GM21360 (cell line): Measurements from ENCODE around the gene C1GALT1.
"Not testable (repeated sequence)": the region's sequence is repeated elsewhere in the genome, so short reads cannot be mapped to it uniquely, and the experiment has no call there.

Source experiments
- ATAC-seq: cut with Tn5 transposase; IDR thresholded peaks from one replicate; pipeline ENCODE4 v1.9.1; 2021; ENCODE audit warnings: mild to moderate bottlenecking, moderate library complexity; ENCODE audit not compliant: unreplicated experiment

Gene C1GALT1

DNA sequence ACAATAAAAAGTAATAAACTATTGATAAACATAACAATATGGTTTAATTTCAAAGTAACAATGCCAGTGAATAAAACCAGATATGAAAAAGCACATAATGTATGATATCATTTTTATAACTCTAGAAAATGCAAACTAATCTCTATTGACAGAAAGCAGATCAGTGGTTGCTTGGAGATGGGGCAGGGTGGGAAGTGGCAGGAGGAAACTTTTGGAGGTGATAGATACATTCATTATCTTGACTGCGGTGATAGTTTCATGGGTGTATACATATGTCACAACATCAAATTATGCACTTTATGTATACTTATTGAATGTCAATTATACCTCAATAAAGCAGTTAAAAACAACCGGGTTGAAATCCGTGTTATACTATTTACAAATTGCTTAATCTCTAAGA, 16.0 kb upstream of the C1GALT1 start:
- no peak for ATAC-seq

DNA sequence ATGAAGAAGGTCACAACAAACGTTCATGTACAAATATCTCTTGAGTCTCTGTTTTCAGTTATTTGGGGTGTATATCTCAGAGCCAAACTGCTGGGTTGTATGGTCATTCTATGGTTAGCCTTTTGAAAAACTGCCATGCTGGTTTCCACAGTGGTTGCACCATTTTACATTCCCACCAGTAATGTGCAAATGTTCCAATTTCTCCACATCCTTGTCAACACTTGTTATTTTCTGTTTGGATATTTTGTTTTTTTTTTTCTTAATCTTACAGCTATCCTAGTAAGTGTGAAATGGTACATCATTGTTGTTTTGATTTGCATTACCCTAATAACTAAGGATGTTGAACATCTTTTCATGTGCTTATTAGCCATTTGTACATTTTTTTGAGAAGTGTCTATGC, 13.0 kb upstream of the C1GALT1 start:
- no peak for ATAC-seq

DNA sequence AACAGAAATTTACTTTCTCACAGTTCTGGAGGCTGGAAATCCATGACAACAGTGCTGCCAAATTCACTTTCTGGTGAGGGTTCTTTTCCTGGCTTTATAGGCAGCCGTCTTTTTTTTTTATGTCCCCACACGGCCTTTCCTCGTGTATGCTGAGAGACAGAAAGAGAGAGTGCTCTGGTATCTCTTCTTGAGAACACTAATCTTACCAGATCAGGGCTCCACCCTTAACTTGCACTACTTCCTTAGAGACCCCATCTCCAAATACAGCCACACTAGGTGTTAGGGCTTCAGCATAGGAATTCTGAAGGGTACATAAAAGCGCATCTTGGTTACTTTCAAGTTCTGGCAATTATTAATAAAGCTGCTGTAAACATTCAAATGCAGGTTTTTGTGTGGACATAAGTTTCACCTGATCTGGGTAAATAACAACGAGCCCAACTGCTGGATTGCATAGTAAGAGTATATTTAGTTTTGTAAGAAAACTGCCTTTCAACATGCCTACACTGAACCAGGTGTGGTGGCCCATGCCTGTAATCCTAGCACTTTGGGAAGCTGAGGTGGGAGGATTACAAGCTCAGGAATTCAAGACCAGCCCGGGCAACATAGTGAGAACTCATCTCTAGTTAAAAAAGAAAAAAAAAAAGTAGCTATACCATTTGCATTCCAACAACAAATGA, 8.2 kb upstream of the C1GALT1 start:
- no peak for ATAC-seq

DNA sequence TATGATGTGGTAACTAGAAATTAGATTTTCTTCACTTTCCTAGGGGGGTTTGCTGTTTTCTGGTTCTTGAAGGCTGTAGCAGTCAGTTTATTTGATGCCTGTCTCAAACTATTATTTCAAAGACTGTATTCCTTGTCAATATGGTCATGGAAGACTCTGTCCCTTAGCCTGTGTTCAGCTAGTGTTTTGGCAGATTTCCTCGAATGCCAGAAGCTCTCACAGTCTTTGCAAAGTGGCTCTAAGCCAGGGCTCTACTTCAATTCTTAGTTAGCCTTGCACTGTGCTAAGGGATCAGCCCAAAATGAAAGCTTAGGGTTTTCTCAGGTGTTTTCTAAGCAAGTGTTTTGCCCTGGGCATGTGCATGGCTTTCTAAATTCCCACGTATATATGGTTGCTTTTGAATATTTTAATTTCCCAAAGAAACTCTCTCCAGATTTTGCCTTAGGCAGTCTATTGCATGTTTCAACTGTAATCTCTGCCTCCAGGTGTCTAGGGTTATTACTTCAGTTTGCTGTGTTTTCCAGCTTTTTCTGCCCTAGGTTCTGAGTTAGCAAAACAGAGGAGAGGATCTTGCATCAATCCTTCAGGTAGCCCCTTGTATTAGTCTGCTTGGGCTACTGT, 7.2 kb upstream of the C1GALT1 start:
- ATAC-seq = no peak

DNA sequence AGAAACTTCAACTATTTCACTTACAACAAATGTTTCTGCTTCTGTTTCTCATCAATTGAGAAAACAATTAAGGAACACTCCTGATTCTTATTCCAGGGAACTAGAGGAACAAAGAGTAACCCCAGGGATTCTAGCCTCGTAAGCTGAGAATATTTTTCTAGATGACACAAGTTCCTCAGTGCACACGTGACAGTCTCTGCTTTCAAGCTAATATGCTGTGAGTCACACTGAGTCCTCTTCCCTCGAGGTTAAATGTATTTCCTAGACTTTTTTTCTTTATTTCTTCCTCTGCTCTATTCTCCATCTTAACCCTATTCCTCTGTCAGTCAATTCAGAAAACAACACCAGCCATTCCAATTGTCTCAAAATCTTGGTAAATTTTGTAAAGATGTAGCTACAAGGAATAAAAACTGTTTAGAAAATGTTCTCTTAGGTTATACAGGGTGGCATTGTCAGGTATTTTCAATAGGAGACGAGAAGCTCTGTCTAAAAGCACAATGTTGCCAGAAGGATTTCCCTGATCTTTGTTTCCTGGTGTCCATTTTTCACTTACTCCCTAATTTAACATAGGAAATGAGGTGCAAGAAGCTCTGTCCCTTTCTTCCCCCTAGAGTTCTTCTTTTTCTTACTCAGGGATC, 5.8 kb upstream of the C1GALT1 start:
- no peak for ATAC-seq

DNA sequence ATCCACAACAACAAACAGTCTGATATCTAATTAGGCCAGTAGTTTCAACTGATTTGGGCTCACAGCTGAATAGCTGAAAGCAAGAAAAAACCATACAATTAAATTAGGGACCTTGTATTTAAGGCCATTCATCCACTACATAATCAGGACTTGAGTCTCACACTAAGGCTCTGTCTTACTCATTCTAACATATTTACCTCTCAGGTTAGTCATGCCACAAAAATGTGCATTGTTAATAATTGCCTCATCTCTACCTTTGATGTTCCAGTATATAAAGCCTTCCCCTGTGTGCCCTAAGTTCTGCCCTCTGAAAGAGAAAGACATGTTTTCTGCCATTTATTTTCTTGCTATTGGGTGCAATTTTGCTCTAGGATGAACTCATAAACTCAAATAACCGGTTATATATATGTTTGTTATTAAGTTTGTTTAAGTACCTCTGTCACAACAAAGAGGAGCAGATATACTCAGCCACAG, 5.3 kb upstream of the C1GALT1 start:
- ATAC-seq = no peak

DNA sequence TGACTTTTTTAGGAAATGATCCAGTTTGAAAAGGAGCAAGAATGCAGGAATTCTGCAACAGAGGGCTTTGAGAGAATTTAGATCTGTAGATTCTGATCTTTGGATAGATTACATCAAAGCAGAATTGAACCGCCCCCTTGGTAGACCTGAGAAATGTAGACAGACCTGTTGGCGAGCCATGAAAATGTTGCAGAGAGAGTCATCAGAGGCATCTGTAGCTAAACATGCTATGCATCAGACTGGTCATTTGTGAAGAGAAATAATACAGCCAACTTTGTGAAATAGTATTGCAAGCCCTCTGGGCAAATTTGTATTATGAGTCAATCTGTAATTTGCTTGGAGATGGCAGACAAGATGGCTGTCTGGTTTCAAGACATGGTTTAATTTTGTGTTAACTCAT, 4.3 kb upstream of the C1GALT1 start:
- no peak for ATAC-seq

DNA sequence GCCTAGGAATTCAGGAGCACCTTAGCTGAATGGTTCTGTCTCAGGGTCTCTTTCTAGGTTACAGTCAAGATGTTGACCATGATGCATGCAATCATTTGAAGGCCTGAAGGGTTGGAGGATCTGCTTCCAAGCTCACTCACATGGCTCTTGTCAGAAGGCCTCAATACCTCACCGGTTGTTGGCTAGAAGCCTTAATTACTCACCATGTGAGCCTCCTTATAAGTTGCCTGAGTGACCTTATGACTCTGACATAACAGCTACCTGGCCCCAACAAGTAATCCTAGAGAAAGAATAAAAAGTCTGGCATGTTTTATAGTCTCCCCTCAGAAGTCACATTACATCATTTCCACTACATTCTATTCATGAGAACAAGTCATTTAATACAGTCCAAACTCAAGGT, 3.4 kb upstream of the C1GALT1 start:
- no peak for ATAC-seq

DNA sequence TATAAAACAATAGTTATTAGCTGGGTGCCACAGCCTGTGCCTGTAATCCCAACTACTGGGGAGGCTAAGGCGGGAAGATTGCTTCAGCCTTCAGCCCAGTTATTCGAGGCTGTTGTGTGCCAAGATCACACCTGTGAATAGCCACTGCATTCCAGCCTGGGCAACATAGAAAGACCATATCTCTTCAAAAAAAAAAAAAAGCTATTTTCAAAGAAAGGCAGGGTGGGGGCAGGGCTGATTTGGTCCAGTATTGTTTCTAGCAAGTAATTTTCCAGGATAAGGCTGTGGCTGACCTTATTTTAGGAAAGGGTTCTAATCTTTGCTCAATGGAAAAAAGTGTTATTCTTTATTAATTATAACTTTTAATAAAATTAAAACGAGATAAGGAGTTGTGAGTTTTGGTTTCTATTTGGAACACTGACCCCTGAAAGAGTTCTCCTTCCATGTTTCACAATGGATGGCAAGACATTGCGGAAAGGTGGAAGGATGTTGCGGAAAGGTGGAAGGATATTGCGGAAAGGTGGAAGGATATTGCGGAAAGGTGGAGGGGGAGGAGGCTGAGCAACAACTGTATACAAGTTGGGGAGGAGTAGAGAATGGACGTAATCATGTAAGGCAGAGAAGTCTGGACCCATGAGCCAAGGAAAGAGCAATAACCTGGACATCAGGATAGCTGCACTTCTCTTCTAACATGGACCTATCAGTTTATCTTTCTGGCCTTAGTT, 1.5 kb upstream of the C1GALT1 start:
- ATAC-seq = no peak

DNA sequence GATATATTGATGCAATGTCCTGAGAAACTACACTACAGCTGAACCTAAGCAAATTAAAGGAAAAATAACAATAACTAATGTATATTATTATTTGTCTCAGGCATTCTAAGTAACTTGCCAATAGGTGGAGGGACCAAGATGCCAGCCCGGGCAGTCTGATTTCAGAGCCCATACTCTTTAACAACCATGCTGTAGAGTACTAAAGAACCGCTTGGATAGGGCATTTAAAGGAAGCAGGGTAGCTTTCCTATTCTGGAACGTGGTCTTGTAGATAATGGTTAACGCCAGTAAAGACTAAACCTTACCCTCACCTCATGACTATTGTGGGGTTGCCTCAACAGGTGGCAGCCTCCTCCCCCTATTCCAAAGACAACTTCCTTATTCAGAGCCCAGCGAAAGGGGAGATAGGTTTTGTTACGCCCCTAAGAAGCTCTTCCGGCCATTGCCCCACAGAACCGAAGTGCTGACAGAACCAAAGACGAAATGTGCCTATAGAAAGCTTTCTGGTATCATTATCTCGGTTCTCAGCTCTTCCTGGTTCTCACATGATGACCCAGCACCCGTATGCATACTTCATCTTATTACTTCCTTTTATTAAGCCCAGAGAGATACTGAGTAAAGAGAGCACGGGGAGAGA, 707 bp upstream of the C1GALT1 start:
- peak; percentile 30 for ATAC-seq

DNA sequence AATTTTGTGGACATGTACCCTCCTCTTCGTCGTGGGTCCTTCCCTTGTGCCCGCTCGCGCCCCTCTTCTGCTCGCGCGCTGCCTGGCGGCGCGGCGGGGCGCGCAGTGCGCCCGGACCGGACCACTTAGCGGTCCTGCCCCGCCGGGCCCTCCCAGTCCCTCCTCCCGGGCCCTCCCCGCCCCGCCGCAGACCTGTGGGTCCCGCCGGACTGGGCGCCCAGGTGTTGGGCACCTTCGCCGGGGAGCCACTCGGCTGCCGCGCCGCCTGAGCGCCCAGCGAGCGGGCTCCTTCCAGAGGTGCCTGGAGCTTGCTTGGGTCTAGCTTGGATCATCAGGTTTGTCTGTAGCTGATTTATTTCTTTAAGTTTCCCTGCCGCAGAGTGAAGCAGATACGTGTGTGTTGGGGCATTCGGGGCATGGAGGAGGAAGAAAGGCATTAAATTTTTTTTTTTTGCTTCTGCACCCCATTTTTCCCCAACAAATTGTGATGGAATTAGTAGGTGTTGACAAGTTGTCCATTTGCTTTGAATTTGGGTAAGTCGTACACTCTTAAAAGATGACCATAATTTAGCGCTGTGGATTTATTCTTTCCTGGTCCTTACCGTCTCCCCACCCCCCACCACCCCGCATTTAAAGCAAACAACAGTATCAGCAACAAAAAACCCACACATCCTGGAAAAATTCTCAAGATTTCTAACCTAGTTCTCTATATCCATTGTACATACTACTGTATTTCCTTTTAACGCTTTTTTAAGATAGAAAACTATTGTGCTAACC, 905 bp downstream of the C1GALT1 start:
- ATAC-seq = peak; percentile 25

DNA sequence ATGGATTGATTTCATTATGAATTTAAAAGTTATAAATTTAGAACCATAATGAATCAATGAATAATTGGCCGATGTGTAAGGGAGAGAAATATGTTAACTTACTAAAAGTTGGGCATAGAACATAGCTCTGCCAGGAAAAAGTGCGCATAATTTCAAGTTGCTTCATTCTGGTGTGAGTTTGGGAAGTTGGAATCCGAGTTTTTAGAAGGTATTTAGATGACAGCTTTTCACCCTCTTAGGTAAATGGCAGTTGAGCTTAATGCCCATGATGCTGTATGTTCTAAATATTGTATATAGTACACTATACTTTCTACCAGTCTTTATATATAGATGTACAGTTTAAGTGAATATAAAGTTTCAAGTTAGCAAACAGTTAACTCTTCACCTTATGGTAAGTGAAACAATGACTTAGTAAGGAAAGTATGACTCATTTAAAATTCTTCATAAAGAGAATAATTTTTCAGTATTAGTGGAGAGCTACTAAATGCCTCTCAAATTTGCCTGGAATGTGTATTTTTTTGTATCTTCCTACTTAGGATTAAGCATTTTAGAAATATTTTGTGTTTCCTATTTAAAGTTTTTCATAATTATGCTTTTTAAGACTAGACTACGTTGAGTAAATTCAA, 1.6 kb downstream of the C1GALT1 start:
- no peak for ATAC-seq

DNA sequence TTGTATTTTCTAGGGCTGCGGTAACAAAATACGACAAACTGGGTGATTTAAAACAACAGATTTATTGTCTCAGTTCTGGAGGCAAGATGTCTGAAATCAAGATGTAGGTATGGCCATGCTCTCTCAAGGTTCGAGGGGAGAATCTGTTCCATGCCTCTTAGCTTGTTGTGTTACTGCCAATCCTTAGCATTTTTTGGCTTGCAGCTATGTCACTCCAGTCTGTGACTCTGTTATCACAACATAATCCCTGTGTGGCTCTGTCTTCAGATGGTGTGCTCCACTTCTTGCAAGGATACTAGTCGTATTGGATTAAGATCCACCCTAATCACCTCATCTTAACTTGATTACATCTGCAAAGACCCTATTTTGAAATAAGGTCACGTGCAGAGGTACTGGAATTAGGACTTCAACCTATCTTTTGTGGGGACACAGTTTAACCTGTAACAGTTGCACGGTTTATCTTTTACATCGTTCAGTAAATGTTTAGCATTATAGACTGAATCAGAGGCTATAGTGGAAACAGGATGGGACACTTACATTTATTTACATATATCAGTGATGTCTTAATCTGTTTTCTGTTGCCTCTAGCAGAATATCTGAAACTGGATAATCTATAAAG, 3.1 kb downstream of the C1GALT1 start:
- ATAC-seq = no peak

DNA sequence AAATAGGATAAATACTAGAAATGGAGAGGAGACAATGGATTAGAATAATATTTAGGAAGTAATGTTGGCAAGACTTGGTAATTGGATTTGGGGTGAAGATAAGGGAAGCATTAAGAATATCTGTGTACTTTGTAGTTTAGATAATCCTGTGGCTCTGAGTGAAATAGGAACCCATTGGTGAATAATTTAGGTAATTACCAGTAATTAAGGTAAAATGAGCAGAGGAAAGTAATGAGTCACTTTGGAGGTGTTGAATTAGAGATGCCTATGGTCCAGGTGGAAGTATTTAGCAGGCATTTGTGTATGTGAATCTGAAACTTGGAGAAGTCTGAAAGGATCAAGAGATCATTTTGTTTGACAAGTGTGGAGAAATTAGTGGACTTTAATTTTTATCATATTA, 5.7 kb downstream of the C1GALT1 start:
- no peak for ATAC-seq

DNA sequence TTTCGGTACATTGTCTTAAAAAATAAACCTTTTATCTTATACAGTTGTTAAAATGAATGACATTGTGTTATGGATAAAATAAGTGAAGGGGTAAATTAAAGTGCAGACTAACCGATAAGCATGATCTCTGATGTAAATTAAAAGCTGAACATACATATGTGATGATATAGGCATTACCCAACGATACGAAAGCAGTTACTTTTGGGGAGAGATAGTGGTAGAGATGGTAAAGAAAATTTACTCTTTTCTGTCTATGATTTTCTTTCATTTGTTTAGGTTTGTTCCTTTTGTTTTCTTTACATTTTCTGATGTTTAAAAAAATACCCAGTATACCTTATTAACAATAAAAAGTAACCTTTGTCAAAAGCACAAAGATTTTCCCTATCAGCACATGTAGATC, 6.4 kb downstream of the C1GALT1 start:
- no peak for ATAC-seq

DNA sequence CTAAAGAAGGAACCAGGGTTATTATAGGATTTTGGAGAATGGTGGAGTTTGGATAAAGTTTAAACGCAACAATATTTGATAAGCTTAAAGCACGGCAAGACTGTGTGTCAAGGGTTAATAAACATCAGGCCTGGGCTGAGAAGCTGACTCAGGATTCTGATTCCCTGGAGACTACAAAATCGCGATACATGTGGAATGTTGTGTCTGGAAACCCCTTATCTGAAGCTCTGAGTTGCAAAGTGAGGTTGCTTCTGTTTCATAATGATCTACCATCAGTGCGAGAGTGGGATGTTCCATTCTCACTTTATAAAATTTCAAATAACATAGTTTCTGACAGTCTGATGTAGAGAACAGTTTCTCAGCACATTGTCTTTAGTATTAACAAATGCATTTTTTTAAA, 7.8 kb downstream of the C1GALT1 start:
- no peak for ATAC-seq

DNA sequence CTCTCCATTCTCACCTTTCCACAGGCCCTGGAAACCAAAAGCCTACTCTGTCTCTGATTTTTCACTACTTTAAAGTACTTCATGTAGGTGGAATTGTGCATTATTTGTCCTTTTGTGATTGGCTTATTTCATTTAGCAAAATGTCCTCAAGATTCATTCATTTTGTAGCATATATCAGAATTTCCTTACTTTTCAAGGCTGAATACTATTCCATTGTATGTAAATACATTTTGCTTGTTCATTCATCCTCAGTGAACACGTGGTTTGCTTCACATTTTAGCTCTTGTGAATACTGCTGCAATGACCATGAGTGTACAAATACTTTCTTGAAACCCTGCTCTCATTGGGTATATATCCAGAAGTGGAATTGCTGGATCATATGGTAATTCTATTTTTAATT, 8.8 kb downstream of the C1GALT1 start:
- no peak for ATAC-seq

DNA sequence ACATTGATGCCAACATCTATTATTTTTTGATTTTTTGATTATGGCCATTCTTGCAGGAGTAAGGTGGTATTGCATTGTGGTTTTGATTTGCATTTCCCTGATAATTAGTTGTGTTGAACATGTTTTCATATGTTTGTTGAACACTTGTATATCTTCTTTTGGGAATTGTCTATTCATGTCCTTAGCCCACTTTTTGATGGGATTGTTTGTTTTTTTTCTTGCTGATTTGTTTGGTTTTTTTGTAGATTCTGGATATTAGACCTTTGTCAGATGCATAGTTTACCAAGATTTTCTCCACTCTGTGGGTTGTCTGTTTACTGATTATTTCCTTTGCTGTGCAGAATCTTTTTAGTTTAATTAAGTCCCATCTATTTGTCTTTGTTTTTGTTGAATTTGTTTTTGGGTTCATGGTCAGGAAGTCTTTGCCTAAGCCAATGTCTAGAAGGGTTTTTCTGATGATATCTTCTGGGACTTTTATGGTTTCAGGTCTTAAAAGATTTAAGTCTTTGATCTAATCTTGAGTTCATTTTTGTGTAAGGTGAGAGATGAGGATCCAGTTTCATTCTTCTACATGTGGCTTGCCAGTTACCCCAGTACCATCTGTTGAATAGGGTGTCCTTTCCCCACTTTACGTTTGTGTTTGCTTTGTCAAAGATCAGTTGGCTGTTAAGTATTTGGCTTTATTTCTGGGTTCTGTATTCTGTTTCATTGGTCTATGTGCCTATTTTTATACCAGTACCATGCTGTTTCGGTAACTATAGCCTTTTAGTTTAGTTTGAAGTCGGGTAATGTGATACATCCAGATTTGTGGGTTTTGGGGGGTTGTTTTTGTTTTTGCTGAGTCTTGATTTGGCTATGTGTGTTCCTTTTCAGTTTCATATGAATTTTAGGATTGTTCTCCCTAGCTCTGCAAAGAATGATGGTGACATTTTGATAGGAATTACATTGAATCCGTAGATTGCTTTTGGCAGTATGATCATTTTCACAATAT, 10.7 kb downstream of the C1GALT1 start:
- ATAC-seq = not testable (repeated sequence)
